Psoas muscle (tissue), 8 donors: ENCODE measurements around the gene USF2. TPM values are rescaled to one million over a fixed set of nuclear protein-coding genes. Genes with fewer than 3 reads are reported as not detected.

Experiments used
- ATAC-seq, 4 donors: fragments of 200-7000 bp; cut with Tn5 transposase; one replicate each; pipeline ENCODE4 v1.9.1; 2020; ENCODE audit warnings: moderate library complexity in 3 of 4, mild to moderate bottlenecking in 2 of 4
- DNase-seq, 2 donors: peaks; one replicate each; pipeline ENCODE4 v3.0.0-alpha.2; 2020
- H3K27ac ChIP-seq: fragments of 200-600 bp; one replicate; pipeline ENCODE4 v1.8.0; 2022
- H3K27me3 ChIP-seq, 3 donors: fragments of 200-600 bp in 1 of 3; one replicate each; pipeline versions ENCODE4 v1.6.1 to v1.8.0; 2013 to 2022; ENCODE audit warnings: low read length in 2 of 3, mild to moderate bottlenecking in 2 of 3, moderate library complexity in 1 of 3; ENCODE audit not compliant: insufficient read depth in 3 of 3
- H3K36me3 ChIP-seq, 2 donors: fragments of 200-600 bp in 1 of 2; one replicate each; pipeline versions ENCODE4 v1.6.1 to v1.8.0; 2013 to 2022; ENCODE audit warnings: low read depth in 1 of 2, mild to moderate bottlenecking in 1 of 2, moderate library complexity in 1 of 2; ENCODE audit not compliant: insufficient read depth in 1 of 2
- H3K4me1 ChIP-seq: fragments of 200-600 bp; one replicate; pipeline ENCODE4 v1.8.0; 2022
- H3K4me3 ChIP-seq: fragments of 200-600 bp; one replicate; pipeline ENCODE4 v1.8.0; 2022; ENCODE audit warnings: mild to moderate bottlenecking
- H3K9me3 ChIP-seq: fragments of 200-600 bp; one replicate; pipeline ENCODE4 v1.8.0; 2022
- WGBS, 3 donors: extraction: QIAGEN DNeasy Blood & Tissue Kit; methylation state at CpG; one replicate each; pipeline versions ENCODE4 v1.1.6 to v1.1.7; 2013; 5-methylcytosine and 5-hydroxymethylcytosine counted together
- intact Hi-C, 2 donors: fragments of 100-400 bp; cut with DNase I; formaldehyde crosslinking; loops; one replicate each; pipeline versions ENCODE4 v1.11.0 to v1.14.2; 2022
- polyA plus RNA-seq, 3 donors: library from polyadenylated mRNA; stranded (reverse); fragments of 200-250 nt; gene quantifications; one replicate each; pipeline ENCODE4 v1.2.3, GENCODE V29; 2013
- total RNA-seq, 4 donors: library from RNA; stranded (reverse); fragmentation: NEBNext Ultra II Directional in 2 of 4; extraction: Animal tissue kit (Norgen Biotek cat#: 25700) in 2 of 4; gene quantifications; one replicate each; pipeline versions ENCODE4 v1.2.1 to v1.2.4, GENCODE V29; 2021 to 2023
- TF ChIP-seq, protein P1 (sequence below): fragments of 200-600 bp; IDR thresholded peaks from one replicate; pipeline ENCODE4 v1.8.0; 2022; ENCODE audit warnings: antibody characterized with exemption
- donor health status: healthy with polysubstance abuse.
- donor health status: DM: no; HTN: no; CAD: no; lungs with moderate emphysema.
- donor health status: Bipolar disorder and iron deficiency.
- donor health status: healthy.
- donor health status: DM: yes; HTN: yes; CAD: no.
- donor health status: DM: no; HTN: no; CAD: no.
- donor health status: DM: no; HTN: no; CAD: no.
- donor health status: DM: yes; HTN: yes; CAD: no.

Gene USF2
- total and polyA plus RNA-seq, 7 donors, result 94.4 to 196 (median 179) TPM

GRCh38 chr19:35310331-35310730 lies 41.6 kb downstream of the USF2 start:
- peaks cover 0 to 13% (median 9%) of the 10 kb centered on the region in 3 donors for H3K27me3 ChIP-seq
- intact Hi-C loops, result no loop called here
- DNase-seq (peak in 1 of 2 donors; percentile 3), ATAC-seq (no peak)
- H3K9me3 ChIP-seq, result no peaks in the 10 kb centered on the region
- H3K27ac ChIP-seq, result no peak overlapping the region
- no peak overlapping the region for H3K4me3 ChIP-seq
- no peaks in the 10 kb centered on the region for H3K4me1 ChIP-seq
- TF ChIP-seq, protein P1, sequence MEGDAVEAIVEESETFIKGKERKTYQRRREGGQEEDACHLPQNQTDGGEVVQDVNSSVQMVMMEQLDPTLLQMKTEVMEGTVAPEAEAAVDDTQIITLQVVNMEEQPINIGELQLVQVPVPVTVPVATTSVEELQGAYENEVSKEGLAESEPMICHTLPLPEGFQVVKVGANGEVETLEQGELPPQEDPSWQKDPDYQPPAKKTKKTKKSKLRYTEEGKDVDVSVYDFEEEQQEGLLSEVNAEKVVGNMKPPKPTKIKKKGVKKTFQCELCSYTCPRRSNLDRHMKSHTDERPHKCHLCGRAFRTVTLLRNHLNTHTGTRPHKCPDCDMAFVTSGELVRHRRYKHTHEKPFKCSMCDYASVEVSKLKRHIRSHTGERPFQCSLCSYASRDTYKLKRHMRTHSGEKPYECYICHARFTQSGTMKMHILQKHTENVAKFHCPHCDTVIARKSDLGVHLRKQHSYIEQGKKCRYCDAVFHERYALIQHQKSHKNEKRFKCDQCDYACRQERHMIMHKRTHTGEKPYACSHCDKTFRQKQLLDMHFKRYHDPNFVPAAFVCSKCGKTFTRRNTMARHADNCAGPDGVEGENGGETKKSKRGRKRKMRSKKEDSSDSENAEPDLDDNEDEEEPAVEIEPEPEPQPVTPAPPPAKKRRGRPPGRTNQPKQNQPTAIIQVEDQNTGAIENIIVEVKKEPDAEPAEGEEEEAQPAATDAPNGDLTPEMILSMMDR, result no peak
- 83 to 91% (median 87%) methylated on average over 12 of the region's 12 CpGs for WGBS, 3 donors
- no peaks in the 10 kb centered on the region for H3K36me3 ChIP-seq

GRCh38 chr19:35310811-35311465 lies 42.2 kb downstream of the USF2 start:
- H3K36me3 ChIP-seq, result no peaks in the 10 kb centered on the region
- no peak for DNase-seq
- TF ChIP-seq, protein P1, result no peak
- ATAC-seq, result no peak
- peaks cover 0 to 15% (median 9%) of the 10 kb centered on the region in 3 donors for H3K27me3 ChIP-seq
- intact Hi-C loops, result no loop called here
- no peak overlapping the region for H3K27ac ChIP-seq
- no peaks in the 10 kb centered on the region for H3K4me1 ChIP-seq
- no peak overlapping the region for H3K4me3 ChIP-seq
- WGBS, 3 donors, result 87 to 88% (median 88%) methylated on average over 10 of the region's 10 CpGs
- H3K9me3 ChIP-seq, result no peaks in the 10 kb centered on the region

DNA sequence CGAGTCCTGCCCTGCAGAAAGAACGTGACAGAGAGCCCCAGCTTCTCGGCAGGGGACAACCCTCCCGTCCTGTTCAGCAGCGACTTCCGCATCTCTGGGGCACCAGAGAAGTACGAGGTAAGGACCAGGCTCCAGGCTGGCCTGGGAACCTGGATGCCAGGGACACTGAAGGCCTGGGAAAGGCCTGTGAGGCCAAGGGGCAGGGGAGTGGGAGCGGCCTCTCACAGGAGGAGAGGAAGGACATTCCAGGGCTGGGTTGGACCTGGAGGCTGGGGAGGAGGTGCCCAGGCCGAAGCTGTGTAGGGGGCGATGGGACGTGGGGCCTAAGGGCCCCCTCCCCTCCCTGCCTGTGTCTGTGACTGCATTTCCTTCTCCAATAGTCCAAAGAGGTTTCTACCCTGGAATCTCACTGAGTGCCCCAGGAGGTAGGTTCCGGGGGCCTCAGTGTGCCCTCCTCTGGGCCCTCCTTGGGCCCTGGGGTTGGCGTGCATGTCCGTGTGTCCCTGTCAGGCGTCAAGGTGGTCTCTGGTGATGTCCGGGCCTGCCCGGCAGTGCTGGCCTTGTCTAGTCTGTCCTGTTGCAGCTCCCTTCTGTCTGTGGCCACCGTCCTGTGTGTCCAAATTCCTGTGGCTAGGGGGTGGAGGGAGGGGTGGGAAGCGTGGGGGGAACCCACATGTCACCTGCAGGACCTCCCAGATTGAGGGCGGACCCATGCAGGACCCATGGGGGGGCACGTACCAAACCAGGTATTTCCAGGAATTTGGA lies 43.3 kb downstream of the USF2 start:
- peaks cover 0 to 17% (median 11%) of the 10 kb centered on the region in 3 donors for H3K27me3 ChIP-seq

DNA sequence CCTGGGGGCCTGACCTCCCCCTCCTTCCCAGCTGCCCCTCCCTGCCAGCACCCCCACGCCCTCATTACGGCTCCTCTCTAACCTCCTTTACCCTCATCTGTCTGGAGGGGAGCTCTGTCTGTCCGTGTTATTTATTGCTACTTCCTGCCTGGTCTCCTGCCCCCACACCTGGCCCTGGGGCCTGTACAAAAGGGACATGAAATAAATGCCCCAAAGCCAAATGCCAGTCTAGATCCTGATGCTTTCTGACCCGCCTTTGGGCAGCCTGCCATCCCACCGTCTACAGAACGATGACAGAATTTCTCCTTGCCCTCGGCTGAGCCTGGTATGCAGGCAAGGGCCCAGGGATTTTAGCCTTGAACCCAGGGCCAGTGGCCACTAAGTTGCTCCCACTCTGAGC lies 44.8 kb downstream of the USF2 start:
- intact Hi-C loops, result no loop called here
- Histone ChIP-seq H3K4me1 (no peaks in the 10 kb centered on the region), H3K27ac (no peak overlapping the region), H3K4me3 (no peak overlapping the region), H3K9me3 (no peaks in the 10 kb centered on the region), H3K36me3 (no peaks in the 10 kb centered on the region), H3K27me3 (peaks cover 0 to 17% (median 8%) of the 10 kb centered on the region in 3 donors)
- ATAC-seq (no peak), DNase-seq (peak in 1 of 2 donors; percentile 39)
- 18 to 25% (median 24%) methylated on average over 5 to 7 of the region's 7 CpGs for WGBS, 3 donors
- TF ChIP-seq, protein P1, result no peak

More for the DNA sequence above, 43.3 kb downstream of the USF2 start:
- H3K36me3 ChIP-seq, result no peaks in the 10 kb centered on the region
- intact Hi-C loops, result no loop called here
- TF ChIP-seq, protein P1, result no peak
- no peak overlapping the region for H3K4me3 ChIP-seq
- DNase-seq, result no peak
- ATAC-seq, result no peak
- H3K9me3 ChIP-seq, result no peaks in the 10 kb centered on the region
- 84 to 88% (median 86%) methylated on average over 20 to 21 of the region's 21 CpGs for WGBS, 3 donors
- H3K27ac ChIP-seq, result no peak overlapping the region
- no peaks in the 10 kb centered on the region for H3K4me1 ChIP-seq
